Endothelial cell of umbilical vein (primary cell): ENCODE results near the gene TMPRSS5. TPM values are rescaled to one million over a fixed set of nuclear protein-coding genes. Genes with fewer than 3 reads are reported as not detected.

Source experiments
- BruUV-seq: library from RNA; stranded (reverse); fragments of 400-500 nt; replicated peaks from 2 replicates; lab custom pipeline; 2021; lab: Mats Ljungman, UMichigan
- CTCF ChIA-PET: fragments of 300-600, 350-600 bp; sonication (Branson Sonifier 250); formaldehyde crosslinking; loops from one replicate; lab custom pipeline; 2021; ENCODE audit warnings: antibody characterized with exemption, inconsistent platforms; lab: Charles Lee
- POLR2A ChIA-PET: fragments of 300-600, 350-600 bp; sonication (Branson Sonifier 250); formaldehyde crosslinking; loops from one replicate; lab custom pipeline; 2021; ENCODE audit warnings: antibody characterized with exemption, inconsistent platforms; lab: Charles Lee
- DNase-seq: peaks from one replicate; pipeline ENCODE4 v3.0.0-alpha.2; 2011; ENCODE audit warnings: low read depth, low spot score
- FAIRE-seq: peaks from 2 replicates; lab custom pipeline; 2011; peaks lifted over from hg19 to GRCh38; lab: Jason Lieb, UNC
- H2AFZ ChIP-seq: 2 replicates; pipeline ENCODE4 v1.6.0; 2012; ENCODE audit warnings: low read depth, low read length, control low read depth, inconsistent platforms
- H3K27ac ChIP-seq: 2 replicates; pipeline ENCODE4 v1.5.1; 2011; ENCODE audit warnings: low read depth, mild to moderate bottlenecking, control low read depth, low read length, moderate library complexity; ENCODE audit not compliant: insufficient read depth
- H3K27me3 ChIP-seq, 2 experiments: 2 replicates each; pipeline versions ENCODE4 v1.6.0 to v1.6.1; 2011; ENCODE audit warnings: low read length in 2 of 2, mixed read lengths in 1 of 2; ENCODE audit not compliant: control insufficient read depth in 2 of 2, insufficient read depth in 2 of 2
- H3K36me3 ChIP-seq, 2 experiments: 2 replicates in 1 of 2; 3 replicates in 1 of 2; pipeline ENCODE4 v1.5.1; 2011; ENCODE audit warnings: low read length in 2 of 2, mild to moderate bottlenecking in 1 of 2, moderate library complexity in 1 of 2; ENCODE audit not compliant: control insufficient read depth in 2 of 2, insufficient read depth in 2 of 2; ENCODE audit errors: extremely low read depth in 1 of 2
- H3K4me1 ChIP-seq: 3 replicates; pipeline ENCODE4 v1.5.1; 2011; ENCODE audit warnings: mild to moderate bottlenecking, low read length; ENCODE audit not compliant: control insufficient read depth, insufficient read depth; ENCODE audit errors: extremely low read depth
- H3K4me2 ChIP-seq: 2 replicates; pipeline ENCODE4 v1.6.1; 2011; ENCODE audit warnings: low read length, control low read depth, mixed read lengths; ENCODE audit not compliant: insufficient read depth
- H3K4me3 ChIP-seq, 3 experiments: fragments of 200-600 bp in 1 of 3; sonication (generic), shearing (Covaris generic) in 1 of 3; replicated peaks in 1 of 3; 2 replicates each; pipeline ENCODE4 v1.5.1; 2011 to 2016; ENCODE audit warnings: control low read depth in 3 of 3, low read length in 3 of 3, mild to moderate bottlenecking in 2 of 3, inconsistent platforms in 1 of 3, low read depth in 1 of 3, moderate library complexity in 1 of 3; ENCODE audit not compliant: insufficient read depth in 1 of 3
- H3K79me2 ChIP-seq: 2 replicates; pipeline ENCODE4 v1.6.0; 2012; ENCODE audit warnings: low read length, inconsistent platforms; ENCODE audit not compliant: control insufficient read depth, insufficient read depth
- H3K9ac ChIP-seq: replicated peaks from 2 replicates; pipeline ENCODE3; 2011; ENCODE audit warnings: low read length, control low read depth; ENCODE audit not compliant: insufficient read depth; ENCODE audit errors: extremely low read depth
- H3K9me1 ChIP-seq: replicated peaks from 3 replicates; pipeline ENCODE4 v1.6.0; 2011; ENCODE audit warnings: mild to moderate bottlenecking, low read length; ENCODE audit not compliant: control insufficient read depth, insufficient read depth; ENCODE audit errors: extremely low read depth
- H3K9me3 ChIP-seq: replicated peaks from 2 replicates; pipeline ENCODE4 v1.5.1; 2012; ENCODE audit warnings: low read length, inconsistent platforms; ENCODE audit not compliant: control insufficient read depth, insufficient read depth
- H4K20me1 ChIP-seq: replicated peaks from 2 replicates; pipeline ENCODE3; 2011; ENCODE audit warnings: mild to moderate bottlenecking, low read length; ENCODE audit not compliant: control insufficient read depth, insufficient read depth; ENCODE audit errors: extremely low read depth
- CTCF ChIP-seq, 2 donors: IDR thresholded peaks; 1 replicate in 1 of 2; 2 replicates in 1 of 2; pipeline ENCODE4 v1.5.1; 2011; ENCODE audit warnings: low read length in 2 of 2, mild to moderate bottlenecking in 2 of 2, moderate library complexity in 2 of 2, control low read depth in 1 of 2, inconsistent platforms in 1 of 2, low read depth in 1 of 2; ENCODE audit not compliant: insufficient read depth in 1 of 2; ENCODE audit errors: extremely low read depth in 1 of 2
- EZH2 ChIP-seq: IDR thresholded peaks from 2 replicates; pipeline ENCODE4 v1.6.1; 2012; ENCODE audit warnings: borderline replicate concordance, low read depth, mild to moderate bottlenecking, moderate library complexity, low read length, inconsistent platforms; ENCODE audit not compliant: severe bottlenecking
- FOS ChIP-seq: IDR thresholded peaks from 2 replicates; pipeline ENCODE4 v1.6.1; 2011; ENCODE audit warnings: mild to moderate bottlenecking, low read length, moderate library complexity, borderline replicate concordance; ENCODE audit not compliant: insufficient read depth
- GATA2 ChIP-seq: IDR thresholded peaks from 2 replicates; pipeline ENCODE4 v1.7.0; 2011; ENCODE audit warnings: low read depth, mild to moderate bottlenecking, moderate library complexity, mixed read lengths, low read length; ENCODE audit not compliant: insufficient read length, insufficient read depth
- JUN ChIP-seq: IDR thresholded peaks from 2 replicates; pipeline ENCODE4 v1.6.1; 2011; ENCODE audit warnings: borderline replicate concordance, low read depth; ENCODE audit not compliant: insufficient read length, insufficient read depth
- MYC ChIP-seq: IDR thresholded peaks from one replicate; pipeline ENCODE4 v1.6.1; 2011; ENCODE audit warnings: mild to moderate bottlenecking, low read depth, low read length
- POLR2A ChIP-seq: IDR thresholded peaks from 2 replicates; pipeline ENCODE4 v1.6.1; 2012; ENCODE audit warnings: low read depth, mild to moderate bottlenecking, control low read depth, low read length
- POLR2AphosphoS5 ChIP-seq: IDR thresholded peaks from 2 replicates; pipeline ENCODE4 v1.6.1; 2012; ENCODE audit warnings: low read depth, mild to moderate bottlenecking, control low read depth, low read length, moderate library complexity; ENCODE audit not compliant: insufficient read depth
- dilution Hi-C: fragments of 300-500 bp; cut with MboI; formaldehyde crosslinking; loops from one replicate; pipeline ENCODE4 v1.15.0; 2019; ENCODE audit warnings: low sequenced_read_pairs; ENCODE audit not compliant: extremely low pct_ligation_motif_present
- intact Hi-C: fragments of 100-400 bp; cut with micrococcal nuclease; formaldehyde crosslinking; loops from one replicate; pipeline ENCODE4 v1.10.0; 2022
- polyA plus RNA-seq, 4 experiments: library from polyadenylated mRNA; depleted of rRNA in 3 of 4; stranded (reverse) in 3 of 4; unstranded in 1 of 4; fragments of >200 nt; gene quantifications; 2 replicates each; pipeline versions ENCODE4 v1.2.1 to v1.2.3, GENCODE V29; 2011 to 2012; ENCODE audit warnings: missing spikeins in 1 of 4
- total RNA-seq: library from RNA; stranded (reverse); gene quantifications from 2 replicates; pipeline ENCODE4 v1.2.3, GENCODE V29; 2021
- TF ChIP-seq, protein P1 (sequence below): IDR thresholded peaks from 2 replicates; pipeline ENCODE4 v1.6.1; 2011; ENCODE audit not compliant: insufficient read depth, insufficient read length

The TMPRSS5 gene
- total and polyA plus RNA-seq, 2 donors (not counting 3 experiments of a cell fraction or from before 2014, with no cell fraction given): 0.40 to 0.64 TPM

- intact Hi-C loops (no loop called here), dilution Hi-C loops (no loop called here)
- TF ChIP-seq POLR2AphosphoS5: no peak
- no peak for TF ChIP-seq EZH2
- TF ChIP-seq, protein P1, sequence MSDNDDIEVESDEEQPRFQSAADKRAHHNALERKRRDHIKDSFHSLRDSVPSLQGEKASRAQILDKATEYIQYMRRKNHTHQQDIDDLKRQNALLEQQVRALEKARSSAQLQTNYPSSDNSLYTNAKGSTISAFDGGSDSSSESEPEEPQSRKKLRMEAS: no peak
- no peak overlapping the region for H3K27ac ChIP-seq
- no peaks in the 10 kb centered on the region for H3K4me1 ChIP-seq
- POLR2A ChIA-PET: no interaction called here
- H3K27me3 ChIP-seq: no peaks in the 10 kb centered on the region
- no peak overlapping the region for H3K9ac ChIP-seq
- DNase-seq: no peak
- no peaks in the 10 kb centered on the region for H3K79me2 ChIP-seq
- no peak overlapping the region for H2AFZ ChIP-seq
- H3K9me3 ChIP-seq: no peaks in the 10 kb centered on the region
- H3K4me2 ChIP-seq: no peak overlapping the region
- H3K9me1 ChIP-seq: no peaks in the 10 kb centered on the region
- H3K4me3 ChIP-seq: no peak overlapping the region
- CTCF ChIA-PET: no interaction called here
- no peak for FAIRE-seq
- no TSS peak for BruUV-seq
- H3K36me3 ChIP-seq: no peaks in the 10 kb centered on the region
- H4K20me1 ChIP-seq: no peaks in the 10 kb centered on the region
Measured at GRCh38 chr11:113689768-113690618, 16.1 kb downstream of the TMPRSS5 start.

DNA sequence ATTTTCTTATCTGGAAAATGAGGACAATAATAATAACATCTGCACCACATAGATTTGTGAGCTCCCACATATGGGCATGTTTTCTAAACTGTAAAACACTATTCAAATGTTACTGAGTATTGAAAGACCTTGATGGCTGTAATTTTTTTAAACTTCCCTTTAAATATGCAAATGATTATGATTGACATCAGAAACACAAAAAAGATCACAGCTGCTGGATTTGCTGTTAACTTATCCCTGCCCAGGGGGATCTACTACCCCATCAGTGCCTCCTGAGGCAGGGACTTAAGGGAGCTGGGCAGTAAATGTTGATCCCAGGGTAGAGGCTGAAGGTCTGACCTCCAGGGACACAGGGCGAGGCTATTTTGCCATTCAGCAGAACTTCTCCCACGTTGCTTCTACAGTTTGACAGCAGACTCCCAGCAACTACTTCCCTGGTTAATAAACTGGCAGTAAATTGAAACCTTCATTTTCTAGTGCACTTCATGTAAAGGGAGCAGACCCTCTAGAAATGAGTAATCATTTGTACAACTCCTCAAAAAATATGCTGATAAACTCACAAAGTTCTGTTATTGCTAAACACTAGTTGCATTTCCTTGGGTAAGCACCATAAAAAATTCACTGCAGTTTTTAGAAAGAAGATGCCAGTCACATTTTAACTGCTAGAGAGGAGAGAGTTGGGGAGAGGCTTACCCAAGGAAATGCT lies 20.3 kb downstream of the TMPRSS5 start:
- Histone ChIP-seq H3K27me3 (no peaks in the 10 kb centered on the region), H3K9ac (no peak overlapping the region), H3K79me2 (no peaks in the 10 kb centered on the region), H3K9me1 (no peaks in the 10 kb centered on the region), H4K20me1 (no peaks in the 10 kb centered on the region), H3K4me2 (no peak overlapping the region), H3K4me3 (no peak overlapping the region), H3K4me1 (no peaks in the 10 kb centered on the region), H3K9me3 (no peaks in the 10 kb centered on the region), H3K36me3 (no peaks in the 10 kb centered on the region), H2AFZ (no peak overlapping the region), H3K27ac (no peak overlapping the region)
- intact Hi-C loops (no loop called here), dilution Hi-C loops (no loop called here)
- FAIRE-seq (no peak), DNase-seq (no peak)
- BruUV-seq: no TSS peak
- TF ChIP-seq EZH2: no peak
- TF ChIP-seq FOS: no peak
- TF ChIP-seq GATA2: no peak
- no peak for TF ChIP-seq CTCF (IDR thresholded peaks at IDR 0.05; ENCODE audit: extremely low read depth in 1 of 2, insufficient read depth in 1 of 2, low read depth in 1 of 2, low read length in 2 of 2)
- TF ChIP-seq, protein P1: no peak
- TF ChIP-seq POLR2AphosphoS5: no peak
- TF ChIP-seq MYC: no peak
- no peak for TF ChIP-seq POLR2A
- no peak for TF ChIP-seq JUN
- CTCF ChIA-PET: no interaction called here
- POLR2A ChIA-PET: interaction anchor here (0.6 to 0.7 kb wide), 2 partner anchors 17 to 23 kb away, joined by 4 read pairs; no protein-coding TSS in a partner anchor
